Brain pericyte (primary cell): ENCODE data around the gene PACS1.

Source experiments
- DNase-seq: peaks from one replicate; pipeline ENCODE4 v3.0.0-alpha.2; 2012; ENCODE audit warnings: low read depth, low spot score

Gene PACS1

DNA sequence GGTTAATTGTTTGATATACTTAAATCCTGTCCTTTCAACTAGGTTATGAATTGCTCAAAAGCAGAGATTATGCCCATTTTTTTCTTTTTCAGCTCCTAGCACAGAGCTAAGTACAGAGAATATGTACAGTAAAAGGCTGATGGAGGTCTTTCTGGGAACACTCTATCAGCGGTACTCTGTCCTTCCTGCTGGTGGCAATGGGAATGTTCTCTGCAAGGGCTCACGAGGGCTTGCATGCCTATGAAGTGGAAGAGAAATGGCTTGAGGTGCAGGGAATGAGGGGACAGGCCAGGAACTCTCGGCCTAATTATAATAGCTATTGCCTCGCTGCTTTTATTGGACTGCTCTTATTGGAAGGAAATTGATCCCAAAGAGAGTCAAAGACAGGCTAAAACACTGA lies 114.7 kb downstream of the PACS1 start:
- DNase-seq = no peak

DNA sequence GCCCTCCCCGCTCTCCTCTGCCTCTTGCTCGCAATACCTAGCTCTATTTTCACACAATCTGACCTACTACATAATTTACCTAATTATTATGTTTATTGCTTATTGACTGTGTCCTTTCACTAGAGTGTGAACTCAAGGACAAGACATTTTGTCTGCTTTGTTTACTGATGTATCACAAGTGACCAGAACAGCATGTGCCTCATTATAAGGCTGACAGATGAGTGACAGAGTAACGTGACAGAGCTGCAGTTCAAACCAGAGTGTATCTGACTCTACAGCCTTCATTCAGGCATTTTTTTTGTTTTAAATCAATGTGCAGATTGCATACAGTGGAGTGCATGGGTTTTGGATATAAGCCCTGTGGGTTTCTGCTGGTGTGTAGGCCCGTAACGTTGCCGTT lies 116.4 kb downstream of the PACS1 start:
- no peak for DNase-seq

DNA sequence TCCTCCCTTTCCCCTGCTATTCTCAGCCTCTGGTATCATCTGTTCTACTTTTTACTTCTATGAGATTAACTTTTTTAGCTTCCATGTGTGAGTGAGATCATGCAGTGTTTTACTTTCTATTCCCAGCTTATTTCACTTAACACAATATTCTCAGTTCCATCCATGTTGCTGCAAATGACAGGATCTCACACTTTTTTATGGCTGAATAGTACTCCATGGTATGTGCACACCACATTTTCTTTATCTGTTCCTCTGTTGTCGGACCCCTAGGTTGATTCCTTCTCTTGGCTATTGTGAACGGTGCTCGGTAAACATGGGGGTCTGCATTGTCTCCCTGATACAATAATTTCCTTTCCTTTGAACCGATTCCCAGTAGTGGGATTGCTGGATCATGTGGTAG lies 117.4 kb downstream of the PACS1 start:
- DNase-seq = no peak

DNA sequence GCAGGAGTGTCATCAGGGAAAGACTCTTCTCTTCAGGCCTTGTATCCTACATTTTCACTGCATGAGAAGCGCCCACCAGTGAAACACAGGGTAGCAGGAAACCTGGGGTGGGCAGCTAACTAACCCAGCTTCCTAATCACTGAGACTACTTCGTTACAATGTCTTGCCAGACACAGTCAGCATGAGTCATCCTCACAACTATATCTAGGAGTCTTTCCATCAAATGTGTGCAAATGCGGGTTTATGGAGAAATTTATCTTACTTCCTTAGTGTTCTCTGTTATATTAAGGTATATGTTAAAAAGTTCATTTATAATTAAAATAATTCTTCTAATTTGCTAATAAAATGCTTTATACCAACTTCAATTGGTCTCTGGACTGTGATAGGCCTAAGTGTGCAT lies 118.5 kb downstream of the PACS1 start:
- DNase-seq = no peak

DNA sequence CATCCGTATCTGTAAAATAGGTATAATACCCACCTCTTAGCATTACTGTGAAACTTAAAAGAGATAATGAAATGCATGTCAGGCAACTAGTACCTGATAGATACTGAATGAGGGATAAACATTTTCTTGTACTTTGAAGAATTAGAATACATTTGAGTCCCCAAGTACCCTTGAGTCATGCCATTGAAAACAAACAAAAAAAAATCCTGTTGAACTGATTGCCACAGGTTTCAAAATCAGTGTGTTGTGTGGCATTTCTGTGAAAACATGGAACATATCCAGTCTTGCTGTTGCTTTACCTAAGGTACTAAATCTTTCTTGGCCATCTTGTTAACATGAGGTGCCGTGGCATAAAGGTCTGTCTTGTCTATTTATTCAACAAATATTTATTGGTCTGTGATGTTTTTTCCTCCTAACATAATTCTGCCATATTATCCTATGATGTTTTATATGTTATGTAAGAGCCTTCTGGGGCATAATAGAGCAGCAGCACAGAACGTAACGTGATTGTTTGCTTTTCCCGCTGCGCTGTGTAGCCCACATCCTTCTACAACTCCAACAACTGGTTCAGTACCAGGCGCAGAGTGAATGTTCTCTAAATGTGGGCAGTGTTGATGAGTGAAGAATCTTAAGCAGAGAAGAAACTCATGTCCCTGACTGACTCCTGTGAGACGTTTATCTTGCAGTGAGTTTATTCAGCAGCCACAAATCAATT lies 119.1 kb downstream of the PACS1 start:
- DNase-seq = no peak

DNA sequence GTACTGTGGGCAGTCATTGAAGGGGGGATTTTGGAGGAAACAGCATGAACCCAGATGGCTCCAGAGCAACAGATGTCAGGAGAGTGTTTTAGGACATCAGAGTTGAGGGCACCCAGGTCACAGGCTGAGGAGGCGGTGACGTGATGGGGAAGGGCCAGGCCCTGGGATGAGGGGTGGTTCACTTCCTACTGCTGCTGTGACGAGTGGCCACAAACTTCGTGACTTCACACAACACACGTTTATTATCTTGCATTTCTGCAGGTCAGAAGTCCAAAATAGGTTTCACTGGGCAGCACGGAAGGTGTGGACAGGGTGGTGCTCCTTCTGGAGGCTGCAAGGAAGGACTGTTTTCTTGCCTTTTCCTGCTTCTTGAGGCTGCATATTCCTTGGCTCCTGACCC lies 120.7 kb downstream of the PACS1 start:
- DNase-seq = no peak

DNA sequence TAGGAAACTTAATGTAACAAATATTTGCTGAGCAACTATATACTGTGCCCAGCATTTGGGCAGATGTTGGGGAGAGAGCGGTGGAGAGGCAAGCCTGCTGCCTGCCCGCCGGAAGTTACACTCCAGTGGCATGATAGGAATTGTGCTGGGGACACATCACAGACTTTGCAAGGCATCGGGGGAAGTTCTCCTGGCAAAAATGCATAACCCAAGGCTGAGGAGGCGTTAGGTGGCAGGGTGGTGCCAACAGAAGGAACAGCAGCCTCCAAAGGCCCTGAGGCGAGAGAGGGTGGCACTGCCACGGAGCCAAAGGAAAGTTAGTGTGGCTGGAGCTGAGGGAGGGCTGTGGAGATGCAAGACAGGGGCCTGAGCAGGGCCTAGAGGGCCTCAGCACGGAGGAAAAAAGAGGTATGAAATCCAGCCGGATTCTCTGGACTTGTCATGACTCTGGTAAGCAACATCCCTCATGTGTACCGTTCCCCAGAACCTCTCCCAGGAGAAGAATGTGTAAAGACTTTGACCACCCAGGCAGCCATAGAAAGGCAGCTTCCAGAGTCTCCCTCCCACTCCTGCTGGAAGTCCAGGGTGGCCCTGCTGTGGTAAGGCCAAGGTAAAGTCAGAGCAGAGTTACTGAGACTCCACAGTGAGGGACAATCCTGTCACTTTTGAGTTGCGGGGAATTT lies 122.2 kb downstream of the PACS1 start:
- DNase-seq = no peak

DNA sequence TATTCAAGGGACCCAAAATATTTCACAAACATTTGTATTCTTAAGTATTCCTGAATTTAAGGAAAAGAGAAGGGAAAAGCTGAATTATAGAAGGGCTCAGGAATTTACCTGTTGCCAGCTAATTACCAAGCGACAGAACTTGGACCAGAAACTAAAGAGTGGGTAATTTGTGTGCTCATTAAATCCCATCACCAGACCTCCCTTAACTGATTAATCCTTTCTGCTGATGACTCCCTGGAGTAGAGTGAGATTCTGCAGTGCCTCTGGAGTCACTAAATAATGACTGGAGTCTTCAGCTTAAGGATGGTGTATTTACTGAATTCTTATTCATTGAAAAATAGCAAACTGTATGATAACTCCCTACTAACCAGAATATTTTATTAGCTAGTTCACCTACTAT lies 124.3 kb downstream of the PACS1 start:
- DNase-seq = no peak

DNA sequence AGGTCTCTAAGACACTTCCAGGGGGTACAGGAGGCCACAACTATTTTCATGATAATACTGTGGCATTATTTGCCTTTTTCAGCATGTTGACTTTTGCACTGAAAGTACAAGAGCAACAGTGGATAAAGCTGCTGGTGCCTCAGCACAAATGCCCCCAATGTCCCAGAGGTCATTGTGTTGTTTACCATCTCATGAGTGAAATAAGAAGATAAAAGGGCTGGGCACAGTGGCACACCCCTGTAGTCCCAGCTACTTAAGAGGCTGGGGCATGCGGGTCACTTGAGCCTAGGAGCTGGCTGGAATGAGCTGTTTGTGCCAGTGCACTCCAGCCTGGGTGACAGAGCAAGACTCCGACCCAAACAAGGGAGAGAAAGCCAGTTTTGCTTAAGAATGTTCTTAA lies 125.8 kb downstream of the PACS1 start:
- DNase-seq = no peak

DNA sequence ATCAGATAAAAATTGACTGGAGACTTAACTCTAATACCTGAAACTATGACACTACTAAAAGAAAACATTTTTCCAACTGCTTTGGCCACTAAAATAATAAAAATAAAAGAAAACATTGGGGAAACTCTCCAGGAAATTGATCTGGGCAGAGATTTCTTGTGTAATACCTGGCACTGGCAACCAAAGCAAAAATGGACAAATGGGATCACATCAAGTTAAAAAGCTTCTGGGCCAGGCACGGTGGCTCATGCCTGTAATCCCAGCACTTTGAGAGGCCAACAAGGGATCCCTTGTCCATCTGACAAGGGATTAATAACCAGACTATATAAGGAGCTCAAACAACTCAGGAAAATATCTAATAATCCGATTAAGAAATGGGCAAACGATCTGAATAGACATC lies 133.8 kb downstream of the PACS1 start:
- no peak for DNase-seq

DNA sequence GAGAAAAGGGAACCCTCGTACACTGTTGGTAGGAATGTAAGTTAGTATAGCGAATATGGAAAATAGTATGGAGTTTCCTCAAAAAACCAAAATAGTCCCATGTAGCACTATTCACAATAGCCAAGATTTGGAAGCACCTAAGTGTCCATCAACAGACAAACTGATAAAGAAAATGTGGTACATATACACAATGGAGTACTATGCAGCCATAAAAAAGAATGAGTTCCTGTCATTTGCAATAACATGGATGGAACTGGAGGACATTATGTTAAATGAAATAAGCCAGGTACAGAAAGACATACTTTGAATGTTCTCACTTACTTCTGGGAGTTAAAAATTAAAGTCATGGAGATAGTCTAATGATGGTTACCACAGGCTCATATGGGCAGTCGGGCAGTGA lies 134.3 kb downstream of the PACS1 start:
- no peak for DNase-seq

DNA sequence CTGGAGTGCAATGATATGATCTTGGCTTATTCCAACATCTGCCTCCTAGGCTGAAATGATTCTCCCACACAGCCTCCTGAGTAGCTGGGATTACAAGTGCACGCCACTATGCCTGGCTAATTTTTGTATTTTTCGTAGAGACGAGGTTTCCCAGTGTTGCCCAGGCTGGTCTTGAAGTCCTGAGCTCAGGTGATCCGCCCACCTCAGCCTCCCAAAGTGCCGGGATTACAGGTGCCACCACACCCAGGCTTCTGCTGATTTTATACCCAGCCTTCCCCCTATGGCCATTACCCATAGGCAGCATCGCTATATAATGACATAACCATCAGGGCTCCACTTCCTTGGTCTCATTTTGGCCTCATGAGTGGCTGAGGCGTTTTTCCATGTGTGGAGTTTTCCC lies 137.7 kb downstream of the PACS1 start:
- no peak for DNase-seq

DNA sequence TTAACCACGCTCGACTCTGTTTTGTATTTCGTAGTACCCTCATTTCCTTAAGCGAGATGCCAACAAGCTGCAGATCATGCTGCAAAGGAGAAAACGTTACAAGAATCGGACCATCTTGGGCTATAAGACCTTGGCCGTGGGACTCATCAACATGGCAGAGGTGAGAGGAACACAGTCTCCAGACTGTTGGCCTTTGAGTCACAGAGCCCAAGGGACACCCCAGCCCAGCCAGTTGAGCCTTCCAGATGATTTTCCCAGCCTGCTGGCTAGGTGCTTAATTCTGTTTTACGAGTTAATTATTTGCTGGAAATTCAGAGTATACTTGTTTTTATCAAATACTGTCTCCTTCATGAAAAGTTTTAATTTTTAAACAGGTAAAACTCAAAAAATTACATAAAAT lies 141.0 kb downstream of the PACS1 start:
- no peak for DNase-seq

DNA sequence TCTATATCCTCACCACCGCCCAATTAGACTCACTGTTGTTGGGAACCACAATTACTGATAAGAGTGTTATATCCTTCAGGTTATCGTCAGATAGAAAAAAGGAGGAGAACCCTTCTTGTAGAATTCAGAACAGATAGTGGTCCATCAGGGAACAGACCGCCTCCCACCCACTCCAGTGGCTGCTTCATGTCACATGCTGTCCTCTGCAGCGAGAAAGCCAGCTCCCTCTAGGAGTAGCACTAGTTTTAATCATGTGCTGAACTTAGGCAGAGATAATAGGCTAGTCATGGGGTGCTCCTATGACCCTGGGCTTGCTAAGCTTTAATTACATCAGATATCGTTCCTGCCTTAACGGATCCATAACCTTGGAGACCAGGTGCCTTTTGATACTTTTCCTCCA lies 146.8 kb downstream of the PACS1 start:
- DNase-seq = no peak

DNA sequence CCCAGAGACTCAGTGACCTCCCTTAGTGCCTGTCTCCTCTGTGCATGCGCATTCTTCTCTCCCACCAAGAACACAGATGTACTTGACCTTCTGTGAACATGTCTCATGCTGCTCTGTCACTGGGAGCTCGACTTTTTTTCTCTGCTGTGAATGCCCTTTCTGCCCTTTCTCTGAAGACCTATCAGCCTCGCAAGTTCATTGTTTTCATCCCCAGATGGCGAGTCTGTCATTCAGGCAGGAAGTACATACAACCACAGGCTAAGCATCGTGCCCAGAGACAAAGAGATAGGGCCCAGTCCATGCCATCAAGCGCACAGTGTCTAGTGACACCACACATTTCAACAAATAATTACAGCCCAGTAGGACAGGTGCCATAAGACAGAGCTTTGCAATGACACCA lies 148.0 kb downstream of the PACS1 start:
- no peak for DNase-seq

DNA sequence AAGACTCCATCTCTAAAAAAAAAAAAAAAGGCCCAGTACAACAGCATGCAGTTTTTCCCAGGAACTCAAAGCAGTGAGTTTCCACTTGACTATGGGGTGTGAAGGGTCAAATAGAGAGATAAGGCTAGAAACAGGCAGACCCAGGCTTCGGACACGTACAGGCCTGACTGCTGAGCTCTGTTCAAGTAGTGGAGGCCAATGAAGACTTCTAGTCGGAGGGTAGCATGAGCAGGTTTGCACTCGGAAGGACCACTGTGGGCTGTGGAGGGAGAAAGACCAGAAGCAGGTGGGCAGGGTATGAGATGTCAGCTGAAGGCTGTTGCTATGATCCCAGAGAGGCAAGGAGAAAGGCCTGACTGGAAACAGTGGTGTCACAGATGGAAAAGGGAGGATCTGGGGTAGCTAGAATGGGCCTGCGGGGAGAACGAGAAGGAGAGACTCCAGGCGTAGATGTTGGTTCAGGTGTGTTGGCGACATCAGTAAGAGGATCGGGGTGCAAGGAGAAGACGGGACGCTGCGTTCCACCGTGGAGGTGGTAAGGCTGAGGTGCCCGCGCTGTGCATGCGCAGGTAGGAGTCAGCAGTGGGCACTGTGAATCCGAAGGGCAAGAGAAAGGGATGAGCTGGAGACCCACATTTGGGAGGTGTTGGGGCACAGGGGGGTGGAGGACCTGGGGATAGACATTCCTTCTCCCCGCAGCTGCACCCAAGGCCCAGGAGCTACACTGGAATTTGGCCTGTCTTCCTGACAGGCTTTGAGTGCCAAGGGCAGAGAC lies 149.0 kb downstream of the PACS1 start:
- no peak for DNase-seq

DNA sequence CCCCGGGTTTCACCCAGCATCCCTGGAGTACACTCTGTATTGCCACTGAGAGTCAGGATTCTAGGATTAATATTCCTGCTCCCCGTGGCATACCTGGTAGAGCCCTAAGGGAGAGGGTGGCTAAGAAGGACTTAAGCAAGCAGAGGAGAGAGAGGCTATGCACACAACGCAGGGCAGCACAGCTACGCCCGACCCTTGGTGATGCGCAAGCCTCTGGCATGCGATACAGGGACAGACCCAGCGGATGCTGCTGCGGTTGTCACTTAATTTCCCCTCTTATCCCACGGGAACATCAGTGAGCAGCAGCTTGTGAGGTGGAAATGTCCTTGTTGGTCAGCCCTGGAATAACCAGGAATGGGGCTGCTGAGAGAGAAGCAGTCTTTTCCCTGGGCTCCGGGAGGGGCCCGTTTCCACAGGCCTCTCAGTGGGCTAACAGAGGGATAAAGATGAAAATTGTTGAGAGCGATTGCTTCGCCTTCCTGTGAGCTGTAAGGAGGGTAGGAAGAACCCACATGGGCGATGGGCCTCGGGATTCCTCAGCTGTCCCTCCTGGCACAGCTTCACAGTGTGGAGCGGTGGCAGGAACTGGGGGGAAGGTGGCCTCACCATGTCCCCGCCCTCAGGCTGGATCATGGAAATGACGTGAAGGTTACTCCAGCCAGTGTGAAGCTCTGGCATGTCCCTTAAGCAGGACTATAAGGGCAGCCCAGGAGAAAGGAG lies 149.9 kb downstream of the PACS1 start:
- no peak for DNase-seq

DNA sequence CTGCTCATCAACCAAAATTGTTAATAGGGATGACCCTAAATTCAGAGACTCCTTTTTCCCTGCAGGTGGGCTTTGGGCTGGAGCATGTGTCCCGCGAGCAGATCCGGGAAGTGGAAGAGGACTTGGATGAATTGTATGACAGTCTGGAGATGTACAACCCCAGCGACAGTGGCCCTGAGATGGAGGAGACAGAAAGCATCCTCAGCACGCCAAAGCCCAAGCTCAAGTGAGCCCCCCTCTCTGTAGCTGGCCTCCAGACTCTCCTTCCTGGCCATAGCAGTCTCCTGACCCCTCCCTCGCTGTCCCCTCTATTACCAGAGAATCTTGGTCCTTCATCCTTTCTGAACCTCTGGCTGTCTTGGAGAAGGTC lies 150.5 kb downstream of the PACS1 start:
- DNase-seq = no peak

DNA sequence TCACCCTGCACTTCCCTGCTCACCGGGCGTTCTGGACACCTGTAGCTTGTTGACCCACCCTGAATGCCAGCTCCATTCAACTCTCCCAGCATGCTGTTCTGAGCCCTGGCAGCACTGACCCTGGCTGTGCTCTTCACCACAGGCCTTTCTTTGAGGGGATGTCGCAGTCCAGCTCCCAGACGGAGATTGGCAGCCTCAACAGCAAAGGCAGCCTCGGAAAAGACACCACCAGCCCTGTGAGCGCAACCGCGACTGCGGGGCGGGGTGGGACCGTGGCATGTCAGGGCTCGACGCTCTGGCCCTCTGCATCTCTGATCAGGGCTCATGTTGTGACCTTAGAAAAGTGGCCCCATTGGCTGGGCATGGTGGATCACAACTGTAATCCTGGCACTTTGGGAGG lies 150.9 kb downstream of the PACS1 start:
- DNase-seq = no peak

DNA sequence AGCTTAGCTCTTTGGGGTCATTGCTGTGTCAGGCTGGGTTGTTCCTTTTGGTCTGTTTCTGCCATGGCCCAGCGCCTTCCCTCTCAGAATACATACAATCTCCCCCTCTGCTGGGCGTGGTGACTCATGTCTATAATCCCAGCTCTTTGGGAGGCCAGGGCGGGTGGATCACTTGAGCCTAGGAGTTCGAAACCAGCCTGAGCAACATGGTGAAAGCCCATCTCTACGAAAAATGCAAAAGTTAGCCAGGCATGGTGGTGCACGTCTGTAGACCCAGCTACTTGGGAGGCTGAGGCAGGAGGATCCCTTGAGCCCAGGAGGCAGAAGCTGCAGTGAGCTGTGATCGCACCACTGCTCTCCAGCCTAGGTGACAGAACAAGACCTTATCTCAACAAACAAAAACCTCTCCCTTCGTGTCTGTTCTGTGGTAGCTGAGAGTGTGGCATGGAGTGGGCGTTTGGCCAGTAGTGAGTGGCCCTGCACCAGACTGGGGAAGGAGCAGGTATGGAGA lies 151.7 kb downstream of the PACS1 start:
- DNase-seq = no peak

DNA sequence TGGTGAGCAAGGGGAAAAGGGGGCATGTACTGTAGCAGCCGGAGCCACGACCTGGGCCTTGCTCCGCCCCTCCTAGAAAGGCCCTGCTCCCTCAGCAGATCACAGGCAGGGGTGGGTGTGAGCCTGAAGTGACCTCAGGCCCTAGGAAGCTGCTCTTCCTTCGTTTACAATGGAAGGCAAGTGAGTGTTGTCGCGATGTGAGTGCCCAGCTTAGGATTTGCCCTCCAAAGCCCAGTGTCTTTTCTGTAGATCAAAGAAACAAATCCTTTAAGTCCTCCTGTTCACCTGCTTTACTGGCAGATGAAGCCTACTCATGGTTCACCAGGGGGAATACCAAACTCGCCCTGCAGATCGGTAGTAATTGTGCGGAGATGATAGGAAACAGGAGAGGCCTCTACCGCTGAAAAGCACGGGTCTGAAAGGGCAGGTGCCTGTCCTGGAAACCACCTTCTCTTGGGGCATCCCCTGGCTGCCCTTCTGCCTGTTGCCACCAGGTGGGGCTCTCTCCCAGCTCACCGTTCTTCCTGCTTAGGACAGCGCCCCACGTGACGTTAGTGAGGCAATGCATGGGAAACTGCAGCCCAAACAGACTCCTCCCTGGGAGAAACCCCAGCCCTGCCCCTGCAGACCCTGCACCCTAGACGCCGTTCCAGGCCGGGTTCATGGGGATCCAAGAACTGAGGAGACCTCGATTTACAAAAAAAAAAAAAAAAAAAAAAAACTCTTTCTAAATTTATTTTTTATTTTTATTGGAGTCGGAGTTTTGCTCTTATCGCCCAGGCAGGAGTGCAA lies 152.5 kb downstream of the PACS1 start:
- peak; percentile 57 for DNase-seq
